ENCODE measurements around the gene ASB5.

ASB5 gene

GRCh38 chr4:176271749-176272148 lies 2.7 kb upstream of the ASB5 start:
- peak; percentile 33 for DNase-seq (ENCODE audit: low read depth)
- H3K4me3 ChIP-seq (ENCODE audit: low read depth, low read length), result no peak overlapping the region
- no peak for TF ChIP-seq CTCF (conservative IDR thresholded peaks at IDR 0.05; ENCODE audit: low read depth, low read length)

GRCh38 chr4:176270669-176271068 lies 1.6 kb upstream of the ASB5 start:
- peak; percentile 97 for DNase-seq (ENCODE audit: low read depth)
- H3K4me3 ChIP-seq (ENCODE audit: low read depth, low read length), result peak overlapping the region; percentile 9
- no peak for TF ChIP-seq CTCF (conservative IDR thresholded peaks at IDR 0.05; ENCODE audit: low read depth, low read length)

- no peak for TF ChIP-seq CTCF (conservative IDR thresholded peaks at IDR 0.05; ENCODE audit: low read depth, low read length)
- no peak for DNase-seq (ENCODE audit: low read depth)
- no peak overlapping the region for H3K4me3 ChIP-seq (ENCODE audit: low read depth, low read length)
Measured at GRCh38 chr4:176266026-176266425, 3.0 kb downstream of the ASB5 start.

- H3K4me3 ChIP-seq (ENCODE audit: low read depth, low read length), result no peak overlapping the region
- TF ChIP-seq CTCF (conservative IDR thresholded peaks at IDR 0.05; ENCODE audit: low read depth, low read length), result no peak
- DNase-seq (ENCODE audit: low read depth), result no peak
Measured at GRCh38 chr4:176262243-176262642, 6.8 kb downstream of the ASB5 start.

GRCh38 chr4:176261481-176261880 lies 7.5 kb downstream of the ASB5 start:
- DNase-seq (ENCODE audit: low read depth), result no peak
- no peak for TF ChIP-seq CTCF (conservative IDR thresholded peaks at IDR 0.05; ENCODE audit: low read depth, low read length)
- no peak overlapping the region for H3K4me3 ChIP-seq (ENCODE audit: low read depth, low read length)

- no peak overlapping the region for H3K4me3 ChIP-seq (ENCODE audit: low read depth, low read length)
- DNase-seq (ENCODE audit: low read depth), result no peak
- no peak for TF ChIP-seq CTCF (conservative IDR thresholded peaks at IDR 0.05; ENCODE audit: low read depth, low read length)
Measured at GRCh38 chr4:176261018-176261417, 8.0 kb downstream of the ASB5 start.

- DNase-seq (ENCODE audit: low read depth), result peak; percentile 72
Measured at GRCh38 chr4:176259330-176260090, 9.5 kb downstream of the ASB5 start.

More at GRCh38 chr4:176259330-176260090, 9.5 kb downstream of the ASB5 start:
- no peak for TF ChIP-seq CTCF (conservative IDR thresholded peaks at IDR 0.05; ENCODE audit: low read depth, low read length)
- H3K4me3 ChIP-seq (ENCODE audit: low read depth, low read length), result no peak overlapping the region

Measured in choroid plexus epithelial cell (primary cell).